Stomach (tissue), 9 donors: ENCODE results near the gene UPK2. TPM values are rescaled to one million over a fixed set of nuclear protein-coding genes. Genes with fewer than 3 reads are reported as not detected.

Experiments
- DNase-seq, 2 donors: peaks; one replicate each; pipeline versions ENCODE4 v3.0.0 to v3.0.0-alpha.2; 2013 to 2019
- H3K27ac ChIP-seq, 5 donors: fragments of 200-600 bp in 4 of 5; sonication (generic) in 4 of 5; one replicate each; pipeline ENCODE4 v1.5.1; 2013 to 2019; ENCODE audit warnings: mild to moderate bottlenecking in 1 of 5, moderate library complexity in 1 of 5
- H3K27me3 ChIP-seq, 3 donors: fragments of 200-600 bp; sonication (generic); one replicate each; pipeline ENCODE4 v1.5.1; 2017 to 2019; ENCODE audit warnings: mixed run types in 1 of 3
- H3K36me3 ChIP-seq, 4 donors: fragments of 200-600 bp; sonication (generic); 1 replicate in 3 of 4; 2 replicates in 1 of 4; pipeline ENCODE4 v1.5.1; 2016 to 2019
- H3K4me1 ChIP-seq, 4 donors: fragments of 200-600 bp; sonication (generic); one replicate each; pipeline ENCODE4 v1.5.1; 2016 to 2019
- H3K4me3 ChIP-seq, 4 donors: fragments of 200-600 bp; sonication (generic) in 3 of 4; one replicate each; pipeline ENCODE4 v1.5.1; 2016 to 2019; ENCODE audit warnings: mild to moderate bottlenecking in 1 of 4
- H3K9me3 ChIP-seq, 4 donors: fragments of 200-600 bp; sonication (generic); one replicate each; pipeline ENCODE4 v1.5.1; 2016 to 2019
- CTCF ChIP-seq, 7 experiments: fragments of 450-650 bp in 4 of 7; fragments of 200-600 bp in 3 of 7; sonication (generic) in 3 of 7; IDR thresholded peaks; one replicate each; pipeline ENCODE4 v1.5.1; 2016 to 2019; ENCODE audit warnings: antibody characterized with exemption in 7 of 7, control low read depth in 2 of 7, mild to moderate bottlenecking in 1 of 7
- EP300 ChIP-seq: sonication (generic); formaldehyde crosslinking; IDR thresholded peaks from one replicate; pipeline ENCODE4 v1.6.1; 2017; ENCODE audit warnings: antibody characterized with exemption
- POLR2A ChIP-seq, 4 donors: fragments of 450-650 bp; IDR thresholded peaks; one replicate each; pipeline ENCODE4 v1.6.1; 2016; ENCODE audit warnings: antibody characterized with exemption in 4 of 4, control low read depth in 2 of 4, mild to moderate bottlenecking in 1 of 4, moderate library complexity in 1 of 4
- POLR2AphosphoS5 ChIP-seq, 3 donors: sonication (generic); formaldehyde crosslinking; IDR thresholded peaks; one replicate each; pipeline ENCODE4 v1.6.1; 2016; ENCODE audit warnings: antibody characterized with exemption in 3 of 3
- WGBS, 5 donors: extraction: QIAGEN DNeasy Blood & Tissue Kit in 3 of 5; methylation state at CpG; one replicate each; pipeline versions ENCODE4 v1.1.5 to v1.1.7; 2013 to 2018; 5-methylcytosine and 5-hydroxymethylcytosine counted together
- intact Hi-C: fragments of 100-400 bp; cut with DNase I; formaldehyde crosslinking; loops from one replicate; pipeline ENCODE4 v1.15.1; 2023; ENCODE audit warnings: low total_unique reads
- polyA plus RNA-seq, 3 donors: library from polyadenylated mRNA; stranded (reverse); fragments of 200-250 nt; gene quantifications; one replicate each; pipeline ENCODE4 v1.2.3, GENCODE V29; 2013
- total RNA-seq, 5 donors: library from RNA; depleted of rRNA; stranded (reverse); fragments of >200 nt; gene quantifications; one replicate each; pipeline versions ENCODE4 v1.1.0 to v1.2.3, GENCODE V29; 2014 to 2016
- donor health status: healthy with polysubstance abuse.
- donor health status: Bipolar disorder and iron deficiency.
- donor health status: healthy.

Gene UPK2
- total and polyA plus RNA-seq, 8 donors, result 0.50 TPM; not detected in 7

GRCh38 chr11:118915941-118916841 is 39.9 kb upstream of the UPK2 start:
- Histone ChIP-seq H3K27ac (peak overlapping the region; percentile 64 to 99 (median 97)), H3K36me3 (no peaks in the 10 kb centered on the region), H3K4me3 (peak overlapping the region in 2 of 4 donors; percentile 3 to 13), H3K4me1 (peaks cover 98 to 100% (median 100%) of the 10 kb centered on the region in 4 donors), H3K27me3 (no peaks in the 10 kb centered on the region), H3K9me3 (no peaks in the 10 kb centered on the region)
- 42 to 59% (median 48%) methylated on average over 8 to 10 of the region's 10 CpGs for WGBS, 5 donors
- TF ChIP-seq POLR2AphosphoS5 (IDR thresholded peaks at IDR 0.05) (no peak), POLR2A (IDR thresholded peaks at IDR 0.05) (no peak), EP300 (no peak), CTCF (IDR thresholded peaks at IDR 0.05) (no peak)
- DNase-seq, result no peak
- intact Hi-C loops, result no loop called here

- DNase-seq, result peak in 1 of 2 donors; percentile 75
- Histone ChIP-seq H3K4me3 (peak overlapping the region in 2 of 4 donors; percentile 3 to 13), H3K9me3 (no peaks in the 10 kb centered on the region), H3K27me3 (no peaks in the 10 kb centered on the region), H3K27ac (peak overlapping the region; percentile 64 to 99 (median 97)), H3K36me3 (no peaks in the 10 kb centered on the region), H3K4me1 (peaks cover 98 to 100% (median 100%) of the 10 kb centered on the region in 4 donors)
- WGBS, 5 donors, result 12 to 33% (median 29%) methylated on average over 6 to 8 of the region's 8 CpGs
- TF ChIP-seq POLR2AphosphoS5 (IDR thresholded peaks at IDR 0.05) (peak in 1 of 3 donors; percentile 14), POLR2A (IDR thresholded peaks at IDR 0.05) (no peak)
- intact Hi-C loops, result no loop called here
Observed at GRCh38 chr11:118916842-118917388, 39.2 kb upstream of the UPK2 start.

- H3K4me3 ChIP-seq, result peak overlapping the region; percentile 89 to 97 (median 90)
Observed at GRCh38 chr11:118917481-118918127, 38.5 kb upstream of the UPK2 start.

GRCh38 chr11:118918128-118918685 is 37.9 kb upstream of the UPK2 start:
- 5 to 22% (median 9%) methylated on average over 5 to 14 of the region's 14 CpGs for WGBS, 5 donors
- Histone ChIP-seq H3K27me3 (no peaks in the 10 kb centered on the region), H3K9me3 (no peaks in the 10 kb centered on the region), H3K4me1 (peaks cover 98 to 100% (median 100%) of the 10 kb centered on the region in 4 donors), H3K4me3 (peak overlapping the region; percentile 89 to 97 (median 90)), H3K36me3 (no peaks in the 10 kb centered on the region), H3K27ac (peak overlapping the region; percentile 86 to 99 (median 97))
- intact Hi-C loops, result no loop called here
- TF ChIP-seq EP300, result no peak
- TF ChIP-seq POLR2AphosphoS5 (IDR thresholded peaks at IDR 0.05), result peak in 2 of 3 donors; percentile 67 to 79
- DNase-seq, result peak; percentile 78 to 93

More at GRCh38 chr11:118917481-118918127, 38.5 kb upstream of the UPK2 start:
- Histone ChIP-seq H3K27ac (peak overlapping the region; percentile 86 to 99 (median 97)), H3K36me3 (no peaks in the 10 kb centered on the region), H3K4me1 (peaks cover 98 to 100% (median 100%) of the 10 kb centered on the region in 4 donors), H3K27me3 (no peaks in the 10 kb centered on the region), H3K9me3 (no peaks in the 10 kb centered on the region)
- intact Hi-C loops, result no loop called here
- DNase-seq, result peak in 1 of 2 donors; percentile 66
- peak; percentile 40 to 75 (median 48) for TF ChIP-seq POLR2AphosphoS5 (IDR thresholded peaks at IDR 0.05)
- no peak for TF ChIP-seq POLR2A (IDR thresholded peaks at IDR 0.05)
- no peak for TF ChIP-seq CTCF (IDR thresholded peaks at IDR 0.05)
- WGBS, 5 donors, result 10 to 14% (median 12%) methylated on average over 5 to 13 of the region's 13 CpGs
